MM.1S (cell line): ENCODE results near the gene MYMX.

Experiments used
- DNase-seq: peaks from one replicate; pipeline ENCODE4 v3.0.0-alpha.2; 2015
- H2AFZ ChIP-seq: fragments of 300-600 bp; sonication (generic); 2 replicates; pipeline ENCODE4 v1.6.0; 2016; ENCODE audit warnings: antibody characterized with exemption, low read length
- H3F3A ChIP-seq: fragments of 300-600 bp; sonication (generic); 2 replicates; pipeline ENCODE4 v1.6.1; 2016; ENCODE audit warnings: mild to moderate bottlenecking, antibody characterized with exemption, low read length, moderate library complexity, mixed read lengths; ENCODE audit not compliant: insufficient read depth
- H3K27ac ChIP-seq: fragments of 300-600 bp; sonication (generic); 2 replicates; pipeline ENCODE4 v1.5.1; 2016; ENCODE audit warnings: mild to moderate bottlenecking, low read length
- H3K27me3 ChIP-seq: fragments of 300-600 bp; sonication (generic); replicated peaks from 2 replicates; pipeline ENCODE4 v1.6.0; 2016; ENCODE audit warnings: low read length; ENCODE audit not compliant: insufficient read depth
- H3K36me3 ChIP-seq: fragments of 300-600 bp; sonication (generic); replicated peaks from 2 replicates; pipeline ENCODE4 v1.6.1; 2016; ENCODE audit warnings: mild to moderate bottlenecking, low read length, mixed read lengths; ENCODE audit not compliant: insufficient read depth
- H3K4me1 ChIP-seq: fragments of 300-600 bp; sonication (generic); 2 replicates; pipeline ENCODE4 v1.6.1; 2016; ENCODE audit warnings: low read length, mixed read lengths
- H3K4me2 ChIP-seq: fragments of 300-600 bp; sonication (generic); 2 replicates; pipeline ENCODE4 v1.6.0; 2016; ENCODE audit warnings: low read depth, low read length
- H3K4me3 ChIP-seq: fragments of 300-600 bp; sonication (generic); 2 replicates; pipeline ENCODE4 v1.5.1; 2016; ENCODE audit warnings: low read length, mixed read lengths
- H3K79me2 ChIP-seq: fragments of 300-600 bp; sonication (generic); 2 replicates; pipeline ENCODE4 v1.6.1; 2016; ENCODE audit warnings: mixed run types, low read length, mixed read lengths
- H3K9ac ChIP-seq: fragments of 300-600 bp; sonication (generic); 2 replicates; pipeline ENCODE4 v1.6.1; 2016; ENCODE audit warnings: low read length, mixed read lengths
- H3K9me2 ChIP-seq: fragments of 300-600 bp; sonication (generic); replicated peaks from 2 replicates; pipeline ENCODE4 v1.6.1; 2016; ENCODE audit warnings: mild to moderate bottlenecking, low read length, mixed read lengths; ENCODE audit not compliant: insufficient read depth
- H3K9me3 ChIP-seq: fragments of 300-600 bp; sonication (generic); replicated peaks from 2 replicates; pipeline ENCODE4 v1.6.1; 2016; ENCODE audit warnings: mild to moderate bottlenecking, low read length, mixed read lengths; ENCODE audit not compliant: insufficient read depth
- H4K20me1 ChIP-seq: fragments of 300-600 bp; sonication (generic); 2 replicates; pipeline ENCODE4 v1.6.1; 2016; ENCODE audit warnings: mild to moderate bottlenecking, low read length, moderate library complexity, mixed read lengths; ENCODE audit not compliant: insufficient read depth
- EZH2 ChIP-seq: fragments of 300-600 bp; sonication (generic); optimal IDR thresholded peaks from 2 replicates; pipeline ENCODE3; 2017; ENCODE audit warnings: low read depth, mild to moderate bottlenecking, antibody characterized with exemption, low read length, mixed read lengths
- EZH2phosphoT487 ChIP-seq: fragments of 300-600 bp; sonication (generic); IDR thresholded peaks from 2 replicates; pipeline ENCODE4 v1.6.1; 2018; ENCODE audit warnings: antibody characterized with exemption, low read length
- TF ChIP-seq, protein P1 (sequence below): fragments of 300-600 bp; sonication (generic); IDR thresholded peaks from 2 replicates; pipeline ENCODE4 v1.5.1; 2016; ENCODE audit warnings: antibody characterized with exemption, low read length, mixed read lengths

Gene MYMX

DNA sequence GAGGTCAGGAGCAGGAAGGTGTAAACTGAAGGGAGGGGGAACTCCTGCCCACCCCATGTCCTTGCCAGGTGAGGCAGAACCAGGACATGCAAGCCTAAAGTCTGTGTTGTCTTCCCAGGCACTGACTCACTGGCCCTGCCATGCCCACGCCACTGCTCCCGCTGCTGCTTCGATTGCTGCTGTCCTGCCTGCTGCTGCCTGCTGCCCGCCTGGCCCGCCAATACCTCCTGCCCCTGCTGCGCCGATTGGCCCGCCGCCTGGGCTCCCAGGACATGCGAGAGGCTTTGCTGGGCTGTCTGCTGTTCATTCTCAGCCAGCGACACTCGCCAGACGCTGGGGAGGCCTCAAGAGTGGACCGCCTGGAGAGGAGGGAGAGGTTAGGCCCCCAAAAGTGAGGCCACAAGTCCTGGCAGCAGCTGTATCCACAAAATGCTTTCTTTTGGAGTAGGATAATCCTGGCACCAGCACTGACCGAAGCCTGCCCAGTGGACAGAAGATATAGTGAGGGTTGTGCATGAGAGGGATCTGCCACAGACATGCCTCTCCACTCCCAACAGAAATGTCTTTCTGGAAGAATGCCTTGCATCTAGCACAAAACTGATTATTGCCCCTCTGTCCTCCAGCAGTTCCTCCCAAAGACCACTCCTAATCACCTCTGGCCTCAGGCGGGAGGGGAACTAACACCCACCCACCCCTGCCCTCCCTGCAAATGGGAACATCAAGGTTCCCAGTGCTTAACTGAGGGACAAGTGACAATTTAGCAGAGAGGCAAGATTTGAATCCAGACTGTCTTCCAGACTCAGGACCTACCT is 812 bp downstream of the MYMX start:
- Histone ChIP-seq H3F3A (peaks cover 24% of the 10 kb centered on the region), H3K9ac (no peak overlapping the region), H2AFZ (no peak overlapping the region), H3K9me3 (no peaks in the 10 kb centered on the region), H3K27me3 (no peaks in the 10 kb centered on the region), H3K4me2 (peak overlapping the region; percentile 97; the same call in 1 of the 2 replicates), H3K4me3 (no peak overlapping the region), H3K4me1 (peaks cover 23% of the 10 kb centered on the region), H3K27ac (no peak overlapping the region; the same call in 1 of the 2 replicates), H4K20me1 (no peaks in the 10 kb centered on the region), H3K79me2 (0 out of 2 replicates have a peak, but pooled peaks cover under 1% of the 10 kb centered on the region), H3K36me3 (no peaks in the 10 kb centered on the region), H3K9me2 (no peaks in the 10 kb centered on the region)
- DNase-seq = no peak
- TF ChIP-seq EZH2phosphoT487 = no peak
- no peak for TF ChIP-seq EZH2
- TF ChIP-seq, protein P1, sequence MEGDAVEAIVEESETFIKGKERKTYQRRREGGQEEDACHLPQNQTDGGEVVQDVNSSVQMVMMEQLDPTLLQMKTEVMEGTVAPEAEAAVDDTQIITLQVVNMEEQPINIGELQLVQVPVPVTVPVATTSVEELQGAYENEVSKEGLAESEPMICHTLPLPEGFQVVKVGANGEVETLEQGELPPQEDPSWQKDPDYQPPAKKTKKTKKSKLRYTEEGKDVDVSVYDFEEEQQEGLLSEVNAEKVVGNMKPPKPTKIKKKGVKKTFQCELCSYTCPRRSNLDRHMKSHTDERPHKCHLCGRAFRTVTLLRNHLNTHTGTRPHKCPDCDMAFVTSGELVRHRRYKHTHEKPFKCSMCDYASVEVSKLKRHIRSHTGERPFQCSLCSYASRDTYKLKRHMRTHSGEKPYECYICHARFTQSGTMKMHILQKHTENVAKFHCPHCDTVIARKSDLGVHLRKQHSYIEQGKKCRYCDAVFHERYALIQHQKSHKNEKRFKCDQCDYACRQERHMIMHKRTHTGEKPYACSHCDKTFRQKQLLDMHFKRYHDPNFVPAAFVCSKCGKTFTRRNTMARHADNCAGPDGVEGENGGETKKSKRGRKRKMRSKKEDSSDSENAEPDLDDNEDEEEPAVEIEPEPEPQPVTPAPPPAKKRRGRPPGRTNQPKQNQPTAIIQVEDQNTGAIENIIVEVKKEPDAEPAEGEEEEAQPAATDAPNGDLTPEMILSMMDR = no peak

DNA sequence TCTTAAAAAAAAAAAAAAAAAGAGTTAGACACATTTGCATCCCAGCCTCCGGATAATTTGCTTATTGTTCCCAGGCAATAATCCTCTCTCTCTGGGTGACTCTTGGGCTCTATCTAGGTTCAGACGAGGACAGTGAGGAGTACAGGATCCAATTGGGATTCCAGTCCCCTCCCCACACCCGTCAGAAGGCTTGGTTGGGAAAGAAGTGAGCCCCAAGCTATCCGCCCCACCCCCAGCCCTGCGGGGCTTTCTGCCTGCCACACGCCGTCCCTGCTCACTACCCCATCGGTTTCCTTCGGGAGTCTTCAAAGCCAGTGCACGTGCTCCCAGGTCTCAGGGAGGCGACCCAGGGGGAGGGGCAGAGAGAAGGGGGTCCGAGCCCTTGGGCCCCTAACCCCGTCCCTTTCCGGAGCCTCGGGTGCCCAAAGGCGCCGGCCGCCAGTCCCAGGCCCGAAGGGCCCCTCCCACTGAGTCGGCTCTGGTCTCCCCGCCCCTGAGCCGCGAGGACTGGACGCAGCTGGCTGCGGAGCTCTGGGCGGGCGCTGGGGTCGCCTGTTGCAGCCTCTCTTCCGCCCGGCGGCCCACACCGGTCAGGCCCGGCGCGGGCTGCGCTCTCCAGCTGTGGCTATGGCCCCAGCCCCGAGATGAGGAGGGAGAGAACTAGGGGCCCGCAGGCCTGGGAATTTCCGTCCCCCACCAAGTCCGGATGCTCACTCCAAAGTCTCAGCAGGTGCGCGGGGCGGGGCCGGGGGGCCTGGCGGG is 2.5 kb downstream of the MYMX start:
- no peaks in the 10 kb centered on the region for H4K20me1 ChIP-seq
- peak overlapping the region; percentile 68 for H3K9ac ChIP-seq
- no peaks in the 10 kb centered on the region for H3K9me2 ChIP-seq
- H2AFZ ChIP-seq = peak overlapping the region; percentile 95
- TF ChIP-seq EZH2phosphoT487 (no peak), EZH2 (no peak)
- TF ChIP-seq, protein P1 = no peak
- peaks cover 11% of the 10 kb centered on the region for H3K79me2 ChIP-seq
- H3K4me1 ChIP-seq = peaks cover 28% of the 10 kb centered on the region
- H3K4me2 ChIP-seq = peak overlapping the region; percentile 97
- H3K27me3 ChIP-seq = no peaks in the 10 kb centered on the region
- H3K4me3 ChIP-seq = peak overlapping the region; percentile 83
- H3F3A ChIP-seq = peaks cover 28% of the 10 kb centered on the region
- H3K36me3 ChIP-seq = no peaks in the 10 kb centered on the region
- H3K27ac ChIP-seq = peak overlapping the region; percentile 82
- H3K9me3 ChIP-seq = no peaks in the 10 kb centered on the region
- DNase-seq = peak; percentile 84

DNA sequence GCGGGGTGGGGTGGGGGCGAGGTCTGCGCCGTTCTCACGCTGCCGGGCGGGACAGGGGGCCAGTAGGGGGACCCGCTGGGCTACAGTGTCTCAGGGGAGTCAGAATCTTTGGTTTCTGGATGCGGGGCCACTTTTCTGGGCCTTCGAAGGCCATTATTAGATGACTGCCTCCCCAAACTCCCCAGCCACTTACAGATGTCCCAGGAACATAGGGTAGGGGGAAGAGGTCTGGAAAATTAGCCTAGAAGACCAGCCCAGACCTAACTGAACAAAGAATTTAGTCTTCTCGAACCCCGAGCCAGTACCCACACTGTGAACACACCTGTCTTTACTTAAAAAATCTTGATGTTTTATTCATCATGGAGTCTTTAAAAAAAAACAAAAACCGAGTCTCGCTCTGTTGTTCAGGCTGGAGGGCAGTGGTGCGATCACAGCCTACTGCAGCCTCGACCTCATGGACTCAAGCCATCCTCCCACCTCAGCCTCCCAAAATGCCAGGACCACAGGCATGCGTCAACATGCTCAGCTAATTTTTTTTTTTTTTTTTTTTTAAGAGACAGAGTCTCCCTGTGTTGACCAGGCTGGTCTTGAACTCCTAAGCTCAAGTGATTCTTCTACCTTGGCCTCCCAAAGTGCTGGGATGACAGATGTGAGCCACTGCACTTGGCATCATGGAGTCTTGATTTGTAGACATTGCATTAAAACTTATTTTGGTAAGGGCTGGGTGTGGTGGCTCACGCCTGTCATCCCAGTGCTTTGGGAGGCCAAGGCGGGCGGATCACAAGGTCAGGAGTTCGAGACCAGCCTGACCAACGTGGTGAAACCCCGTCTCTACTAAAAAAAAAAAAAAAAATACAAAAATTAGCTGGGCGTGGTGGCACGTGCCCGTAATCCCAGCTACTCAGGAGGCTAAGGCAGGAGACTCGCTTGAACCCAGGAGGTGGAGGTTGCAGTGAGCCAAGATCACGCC is 3.4 kb downstream of the MYMX start:
- Histone ChIP-seq H3K9me2 (no peaks in the 10 kb centered on the region), H3K27ac (peak overlapping the region; percentile 51; the same call in 1 of the 2 replicates), H3K27me3 (no peaks in the 10 kb centered on the region), H3K9me3 (no peaks in the 10 kb centered on the region), H3K4me2 (peak overlapping the region; percentile 55; the same call in 1 of the 2 replicates), H3K4me1 (peaks cover 36% of the 10 kb centered on the region), H3K36me3 (no peaks in the 10 kb centered on the region), H3K79me2 (peaks cover 20% of the 10 kb centered on the region), H3K9ac (peak overlapping the region; percentile 34; the same call in 1 of the 2 replicates), H2AFZ (no peak overlapping the region), H4K20me1 (no peaks in the 10 kb centered on the region), H3K4me3 (peak overlapping the region; percentile 47), H3F3A (peaks cover 28% of the 10 kb centered on the region)
- TF ChIP-seq EZH2 = no peak
- TF ChIP-seq, protein P1 = no peak
- no peak for TF ChIP-seq EZH2phosphoT487
- DNase-seq = no peak
